Adrenal gland (tissue), 12 donors: ENCODE data around the gene CPLX4. TPM values are rescaled to one million over a fixed set of nuclear protein-coding genes. Genes with fewer than 3 reads are reported as not detected.

Experiments used
- DNase-seq, 7 donors: peaks; one replicate each; pipeline ENCODE4 v3.0.0-alpha.2; 2019 to 2020
- H3K27ac ChIP-seq, 5 donors: fragments of 200-600 bp; sonication (generic) in 4 of 5; 1 replicate in 3 of 5; 2 replicates in 2 of 5; pipeline versions ENCODE4 v1.5.1 to v1.8.0; 2016 to 2020; ENCODE audit warnings: mild to moderate bottlenecking in 1 of 5
- H3K27me3 ChIP-seq: fragments of 200-600 bp; 2 replicates; pipeline ENCODE4 v1.8.0; 2021
- H3K36me3 ChIP-seq, 2 donors: fragments of 200-600 bp; replicated peaks in 1 of 2; 1 replicate in 1 of 2; 2 replicates in 1 of 2; pipeline versions ENCODE4 v1.5.1 to v1.8.0; 2018 to 2022
- H3K4me1 ChIP-seq, 2 donors: fragments of 200-600 bp; replicated peaks in 1 of 2; 1 replicate in 1 of 2; 2 replicates in 1 of 2; pipeline versions ENCODE4 v1.5.1 to v1.8.0; 2018 to 2021
- H3K4me3 ChIP-seq, 4 donors: fragments of 200-600 bp; sonication (generic) in 3 of 4; one replicate each; pipeline ENCODE4 v1.5.1; 2016 to 2018
- H3K9me3 ChIP-seq, 3 donors: fragments of 200-600 bp; sonication (generic) in 1 of 3; replicated peaks in 1 of 3; 1 replicate in 2 of 3; 2 replicates in 1 of 3; pipeline versions ENCODE4 v1.5.1 to v1.8.0; 2016 to 2021
- CTCF ChIP-seq, 6 experiments: fragments of 450-650 bp in 4 of 6; fragments of 200-600 bp in 2 of 6; sonication (generic) in 1 of 6; IDR thresholded peaks; 1 replicate in 5 of 6; 2 replicates in 1 of 6; pipeline versions ENCODE4 v1.5.1 to v1.8.0; 2016 to 2021; ENCODE audit warnings: antibody characterized with exemption in 6 of 6, mild to moderate bottlenecking in 2 of 6, moderate library complexity in 1 of 6
- POLR2A ChIP-seq, 2 donors: fragments of 450-650 bp; IDR thresholded peaks; one replicate each; pipeline ENCODE4 v1.6.1; 2017; ENCODE audit warnings: antibody characterized with exemption in 2 of 2, mild to moderate bottlenecking in 2 of 2, moderate library complexity in 1 of 2
- WGBS, 4 donors: extraction: QIAGEN DNeasy Blood & Tissue Kit in 2 of 4; methylation state at CpG; one replicate each; pipeline versions ENCODE4 v1.1.5 to v1.1.7; 2013 to 2017; 5-methylcytosine and 5-hydroxymethylcytosine counted together
- intact Hi-C, 2 donors: fragments of 100-400 bp; cut with DNase I; formaldehyde crosslinking; loops; one replicate each; pipeline versions ENCODE4 v1.14.1 to v1.15.0; 2022 to 2023
- polyA plus RNA-seq, 3 donors: library from polyadenylated mRNA; stranded (reverse); fragments of 200-250 nt in 2 of 3; fragments of 350-450 nt in 1 of 3; fragmentation: Illumina TruSeq in 1 of 3; extraction: RNeasy Lipid Tissue Mini Kit (QIAGEN cat#74804) in 1 of 3; gene quantifications; one replicate each; pipeline ENCODE4 v1.2.3, GENCODE V29; 2013 to 2014
- total RNA-seq, 9 donors: library from RNA; depleted of rRNA in 4 of 9; stranded (reverse); fragments of >200 nt in 4 of 9; fragments of 120-200 nt in 1 of 9; fragmentation: NEBNext Ultra II Directional in 1 of 9; extraction: Animal tissue kit (Norgen Biotek cat#: 25700) in 1 of 9; gene quantifications; one replicate each; pipeline versions ENCODE4 v1.1.0 to v1.2.4, GENCODE V29; 2013 to 2023
- donor health status: healthy with polysubstance abuse.
- donor health status: Bipolar disorder and iron deficiency.
- donor health status: DM: yes; HTN: yes; CAD: no.
- donor health status: DM: no; HTN: no; CAD: no.
- donor health status: DM: no; HTN: no; CAD: no.
- donor health status: DM: yes; HTN: yes; CAD: no.

CPLX4 gene
- total and polyA plus RNA-seq, 12 donors = 0.11 TPM; not detected in 11

GRCh38 chr18:59325965-59326364 lies 7.5 kb upstream of the CPLX4 start:
- Histone ChIP-seq H3K4me1 (no peaks in the 10 kb centered on the region), H3K9me3 (no peaks in the 10 kb centered on the region), H3K4me3 (no peak overlapping the region), H3K27me3 (no peaks in the 10 kb centered on the region), H3K27ac (no peak overlapping the region), H3K36me3 (peaks cover 0 to 30% of the 10 kb centered on the region in 2 donors)
- 90 to 98% (median 96%) methylated on average over 1 of the region's 1 CpG for WGBS, 4 donors
- intact Hi-C loops = no loop called here
- DNase-seq = no peak
- TF ChIP-seq CTCF (IDR thresholded peaks at IDR 0.05) = no peak
- TF ChIP-seq POLR2A (IDR thresholded peaks at IDR 0.05) = no peak

- no peak for TF ChIP-seq CTCF (IDR thresholded peaks at IDR 0.05)
- no peak for TF ChIP-seq POLR2A (IDR thresholded peaks at IDR 0.05)
- peaks cover 0 to 23% of the 10 kb centered on the region in 2 donors for H3K36me3 ChIP-seq
- H3K27me3 ChIP-seq = no peaks in the 10 kb centered on the region
- intact Hi-C loops = no loop called here
- no peak overlapping the region for H3K27ac ChIP-seq
- H3K9me3 ChIP-seq = no peaks in the 10 kb centered on the region
- 88 to 95% (median 92%) methylated on average over 3 to 4 of the region's 4 CpGs for WGBS, 4 donors
- DNase-seq = no peak
- H3K4me3 ChIP-seq = no peak overlapping the region
- H3K4me1 ChIP-seq = no peaks in the 10 kb centered on the region
Observed at GRCh38 chr18:59324623-59324971, 6.1 kb upstream of the CPLX4 start.

- H3K9me3 ChIP-seq = no peaks in the 10 kb centered on the region
- no peak overlapping the region for H3K27ac ChIP-seq
- no peak for DNase-seq
- no peak for TF ChIP-seq CTCF (IDR thresholded peaks at IDR 0.05)
- TF ChIP-seq POLR2A (IDR thresholded peaks at IDR 0.05) = no peak
- intact Hi-C loops = no loop called here
- no peaks in the 10 kb centered on the region for H3K27me3 ChIP-seq
- no peaks in the 10 kb centered on the region for H3K4me1 ChIP-seq
- H3K36me3 ChIP-seq = peaks cover 0 to 19% of the 10 kb centered on the region in 2 donors
- 91 to 97% (median 94%) methylated on average over 7 of the region's 7 CpGs for WGBS, 4 donors
- H3K4me3 ChIP-seq = no peak overlapping the region
Observed at GRCh38 chr18:59323931-59324622, 5.6 kb upstream of the CPLX4 start.

GRCh38 chr18:59311631-59312030 lies 6.8 kb downstream of the CPLX4 start:
- Histone ChIP-seq H3K4me3 (no peak overlapping the region), H3K36me3 (no peaks in the 10 kb centered on the region), H3K9me3 (no peaks in the 10 kb centered on the region), H3K4me1 (peaks cover 0 to 5% of the 10 kb centered on the region in 2 donors), H3K27ac (no peak overlapping the region), H3K27me3 (peaks cover 16% of the 10 kb centered on the region)
- no peak for DNase-seq
- 84 to 94% (median 91%) methylated on average over 7 of the region's 7 CpGs for WGBS, 4 donors
- intact Hi-C loops = loop anchor here in 1 of 2 donors (2.0 kb wide), 1 partner anchor 89 kb away; no protein-coding TSS in a partner anchor
- TF ChIP-seq CTCF (IDR thresholded peaks at IDR 0.05) (no peak), POLR2A (IDR thresholded peaks at IDR 0.05) (no peak)
